Measurements from ENCODE around the gene CCDC167. TPM values are rescaled to one million over a fixed set of nuclear protein-coding genes. Genes with fewer than 3 reads are reported as not detected.

The CCDC167 gene
- total RNA-seq, 1 donor from 2014 or later = 24.0 TPM

GRCh38 chr6:37480118-37480736 is 19.5 kb downstream of the CCDC167 start:
- Mint-ChIP-seq H3K27ac (ENCODE audit: unreplicated experiment) (no peak overlapping the region), H3K4me1 (ENCODE audit: low read depth, unreplicated experiment) (no peaks in the 10 kb centered on the region), H3K9me3 (ENCODE audit: unreplicated experiment) (no peaks in the 10 kb centered on the region), H3K4me3 (ENCODE audit: unreplicated experiment) (no peak overlapping the region), H3K27me3 (ENCODE audit: low read depth, unreplicated experiment) (no peaks in the 10 kb centered on the region), H3K36me3 (ENCODE audit: low read depth, unreplicated experiment) (peaks cover 22% of the 10 kb centered on the region)
- H4K20me1 ChIP-seq (ENCODE audit: insufficient read depth, low read length) = peaks cover 10% of the 10 kb centered on the region
- H3K9me3 ChIP-seq (ENCODE audit: insufficient read depth, low read depth, low read length) = no peaks in the 10 kb centered on the region
- no peaks in the 10 kb centered on the region for H3K79me2 ChIP-seq (ENCODE audit: insufficient read depth, low read length)
- H3K4me1 ChIP-seq (ENCODE audit: insufficient read depth, low read length) = no peaks in the 10 kb centered on the region
- TF ChIP-seq EZH2 (IDR thresholded peaks at IDR 0.05; ENCODE audit: insufficient read depth, low read length) (no peak), CTCF (IDR thresholded peaks at IDR 0.05; ENCODE audit: insufficient read depth, low read depth, low read length) (no peak)
- DNase-seq (ENCODE audit: low read depth) = no peak
- no peak overlapping the region for H3K4me2 ChIP-seq (ENCODE audit: low read length)
- H3K27me3 ChIP-seq (ENCODE audit: insufficient read depth, low read length) = no peaks in the 10 kb centered on the region
- no peak overlapping the region for H2AFZ ChIP-seq (ENCODE audit: low read depth, low read length)
- H3K36me3 ChIP-seq (ENCODE audit: insufficient read depth, low read length) = peaks cover 7% of the 10 kb centered on the region
- H3K4me3 ChIP-seq (ENCODE audit: insufficient read depth, low read depth, low read length) = no peak overlapping the region
- no peak overlapping the region for H3K9ac ChIP-seq (ENCODE audit: low read length)
- no peak for FAIRE-seq
- no peak overlapping the region for H3K27ac ChIP-seq (ENCODE audit: low read depth, low read length)

- H3K9ac ChIP-seq (ENCODE audit: low read length) = no peak overlapping the region
- FAIRE-seq (no peak), DNase-seq (ENCODE audit: low read depth) (no peak)
- H3K9me3 ChIP-seq (ENCODE audit: insufficient read depth, low read depth, low read length) = no peaks in the 10 kb centered on the region
- H3K4me3 ChIP-seq (ENCODE audit: insufficient read depth, low read depth, low read length) = no peak overlapping the region
- Mint-ChIP-seq H3K36me3 (ENCODE audit: low read depth, unreplicated experiment) (peaks cover 30% of the 10 kb centered on the region), H3K27me3 (ENCODE audit: low read depth, unreplicated experiment) (no peaks in the 10 kb centered on the region), H3K27ac (ENCODE audit: unreplicated experiment) (no peak overlapping the region), H3K4me1 (ENCODE audit: low read depth, unreplicated experiment) (no peaks in the 10 kb centered on the region), H3K9me3 (ENCODE audit: unreplicated experiment) (no peaks in the 10 kb centered on the region), H3K4me3 (ENCODE audit: unreplicated experiment) (no peak overlapping the region)
- peaks cover 8% of the 10 kb centered on the region for H4K20me1 ChIP-seq (ENCODE audit: insufficient read depth, low read length)
- TF ChIP-seq EZH2 (IDR thresholded peaks at IDR 0.05; ENCODE audit: insufficient read depth, low read length) = no peak
- TF ChIP-seq CTCF (IDR thresholded peaks at IDR 0.05; ENCODE audit: insufficient read depth, low read depth, low read length) = no peak
- H3K4me1 ChIP-seq (ENCODE audit: insufficient read depth, low read length) = no peaks in the 10 kb centered on the region
- no peak overlapping the region for H2AFZ ChIP-seq (ENCODE audit: low read depth, low read length)
- H3K27me3 ChIP-seq (ENCODE audit: insufficient read depth, low read length) = no peaks in the 10 kb centered on the region
- H3K27ac ChIP-seq (ENCODE audit: low read depth, low read length) = no peak overlapping the region
- H3K79me2 ChIP-seq (ENCODE audit: insufficient read depth, low read length) = no peaks in the 10 kb centered on the region
- H3K4me2 ChIP-seq (ENCODE audit: low read length) = no peak overlapping the region
- H3K36me3 ChIP-seq (ENCODE audit: insufficient read depth, low read length) = peaks cover 13% of the 10 kb centered on the region
These were observed 20.3 kb downstream of the CCDC167 start for GRCh38 chr6:37479266-37479854.

GRCh38 chr6:37478827-37479226 is 20.9 kb downstream of the CCDC167 start:
- Mint-ChIP-seq H3K27ac (ENCODE audit: unreplicated experiment) (no peak overlapping the region), H3K4me3 (ENCODE audit: unreplicated experiment) (no peak overlapping the region), H3K4me1 (ENCODE audit: low read depth, unreplicated experiment) (no peaks in the 10 kb centered on the region), H3K36me3 (ENCODE audit: low read depth, unreplicated experiment) (peaks cover 34% of the 10 kb centered on the region), H3K27me3 (ENCODE audit: low read depth, unreplicated experiment) (no peaks in the 10 kb centered on the region), H3K9me3 (ENCODE audit: unreplicated experiment) (no peaks in the 10 kb centered on the region)
- Histone ChIP-seq H4K20me1 (ENCODE audit: insufficient read depth, low read length) (peaks cover 8% of the 10 kb centered on the region), H3K79me2 (ENCODE audit: insufficient read depth, low read length) (no peaks in the 10 kb centered on the region), H3K9ac (ENCODE audit: low read length) (no peak overlapping the region), H3K4me2 (ENCODE audit: low read length) (no peak overlapping the region), H2AFZ (ENCODE audit: low read depth, low read length) (no peak overlapping the region), H3K4me3 (ENCODE audit: insufficient read depth, low read depth, low read length) (no peak overlapping the region), H3K4me1 (ENCODE audit: insufficient read depth, low read length) (no peaks in the 10 kb centered on the region), H3K27ac (ENCODE audit: low read depth, low read length) (no peak overlapping the region), H3K9me3 (ENCODE audit: insufficient read depth, low read depth, low read length) (no peaks in the 10 kb centered on the region), H3K36me3 (ENCODE audit: insufficient read depth, low read length) (peaks cover 17% of the 10 kb centered on the region), H3K27me3 (ENCODE audit: insufficient read depth, low read length) (no peaks in the 10 kb centered on the region)
- FAIRE-seq (no peak), DNase-seq (ENCODE audit: low read depth) (no peak)
- TF ChIP-seq EZH2 (IDR thresholded peaks at IDR 0.05; ENCODE audit: insufficient read depth, low read length) = no peak
- no peak for TF ChIP-seq CTCF (IDR thresholded peaks at IDR 0.05; ENCODE audit: insufficient read depth, low read depth, low read length)
